GM12892 (cell line): ENCODE measurements around the gene HLA-A.
A peak's percentile ranks its signal among the peaks of the same experiment; 100 is the strongest.

Experiments used
- DNase-seq: peaks from one replicate; pipeline ENCODE4 v3.0.0; 2011; ENCODE audit not compliant: insufficient read length
- FAIRE-seq: peaks from 2 replicates; lab custom pipeline; 2011; peaks lifted over from hg19 to GRCh38; lab: Jason Lieb, UNC
- POLR2A ChIP-seq: IDR thresholded peaks from 2 replicates; pipeline ENCODE4 v1.6.1; 2011; ENCODE audit warnings: low read depth, low read length, control low read depth
- POLR2AphosphoS5 ChIP-seq: IDR thresholded peaks from 2 replicates; pipeline ENCODE4 v1.6.1; 2011; ENCODE audit warnings: low read depth, low read length, control low read depth
- TAF1 ChIP-seq: IDR thresholded peaks from 2 replicates; pipeline ENCODE4 v1.6.1; 2011; ENCODE audit warnings: low read depth, mild to moderate bottlenecking, control low read depth, low read length, borderline replicate concordance

Gene HLA-A

GRCh38 chr6:29938746-29939508 lies 3.4 kb upstream of the HLA-A start:
- TF ChIP-seq POLR2AphosphoS5 (no peak), POLR2A (no peak), TAF1 (no peak)
- DNase-seq = no peak
- FAIRE-seq = no peak

DNA sequence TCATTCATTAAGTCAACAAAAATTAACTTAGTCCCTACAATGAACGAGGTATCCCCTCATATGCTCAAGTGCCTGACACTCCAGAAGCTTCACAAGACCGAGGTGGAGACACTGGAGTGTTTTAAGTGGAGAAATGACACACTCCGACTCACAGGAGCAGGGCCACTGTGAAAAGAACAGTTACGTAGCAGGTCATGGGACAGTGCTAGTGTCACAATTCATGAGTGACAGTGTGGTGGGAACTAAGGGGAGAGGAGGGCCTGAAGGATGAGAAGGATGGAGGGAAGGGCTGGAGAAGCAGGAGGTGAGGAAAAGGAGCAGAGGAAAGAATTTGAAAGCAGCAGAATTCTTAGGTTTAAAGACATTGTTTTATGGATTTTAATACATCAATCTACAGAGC lies 1.3 kb upstream of the HLA-A start:
- FAIRE-seq = peak; percentile 87
- TF ChIP-seq POLR2AphosphoS5 = no peak
- no peak for TF ChIP-seq TAF1
- no peak for TF ChIP-seq POLR2A
- DNase-seq = no peak

GRCh38 chr6:29941471-29941870 lies 861 bp upstream of the HLA-A start:
- peak; percentile 58 for FAIRE-seq
- DNase-seq = no peak
- no peak for TF ChIP-seq TAF1
- TF ChIP-seq POLR2A = no peak
- TF ChIP-seq POLR2AphosphoS5 = no peak

- TF ChIP-seq POLR2A (no peak), POLR2AphosphoS5 (no peak), TAF1 (no peak)
Observed at GRCh38 chr6:29941916-29942274, 437 bp upstream of the HLA-A start.

DNA sequence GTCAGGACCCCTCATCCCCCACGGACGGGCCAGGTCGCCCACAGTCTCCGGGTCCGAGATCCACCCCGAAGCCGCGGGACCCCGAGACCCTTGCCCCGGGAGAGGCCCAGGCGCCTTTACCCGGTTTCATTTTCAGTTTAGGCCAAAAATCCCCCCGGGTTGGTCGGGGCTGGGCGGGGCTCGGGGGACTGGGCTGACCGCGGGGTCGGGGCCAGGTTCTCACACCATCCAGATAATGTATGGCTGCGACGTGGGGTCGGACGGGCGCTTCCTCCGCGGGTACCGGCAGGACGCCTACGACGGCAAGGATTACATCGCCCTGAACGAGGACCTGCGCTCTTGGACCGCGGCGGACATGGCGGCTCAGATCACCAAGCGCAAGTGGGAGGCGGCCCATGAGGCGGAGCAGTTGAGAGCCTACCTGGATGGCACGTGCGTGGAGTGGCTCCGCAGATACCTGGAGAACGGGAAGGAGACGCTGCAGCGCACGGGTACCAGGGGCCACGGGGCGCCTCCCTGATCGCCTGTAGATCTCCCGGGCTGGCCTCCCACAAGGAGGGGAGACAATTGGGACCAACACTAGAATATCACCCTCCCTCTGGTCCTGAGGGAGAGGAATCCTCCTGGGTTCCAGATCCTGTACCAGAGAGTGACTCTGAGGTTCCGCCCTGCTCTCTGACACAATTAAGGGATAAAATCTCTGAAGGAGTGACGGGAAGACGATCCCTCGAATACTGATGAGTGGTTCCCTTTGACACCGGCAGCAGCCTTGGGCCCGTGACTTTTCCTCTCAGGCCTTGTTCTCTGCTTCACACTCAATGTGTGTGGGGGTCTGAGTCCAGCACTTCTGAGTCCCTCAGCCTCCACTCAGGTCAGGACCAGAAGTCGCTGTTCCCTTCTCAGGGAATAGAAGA lies 978 bp downstream of the HLA-A start:
- no peak for DNase-seq
- no peak for FAIRE-seq
- TF ChIP-seq POLR2AphosphoS5 (no peak), TAF1 (no peak), POLR2A (no peak)

More at GRCh38 chr6:29941916-29942274, 437 bp upstream of the HLA-A start:
- DNase-seq (no peak), FAIRE-seq (peak; percentile 38)

DNA sequence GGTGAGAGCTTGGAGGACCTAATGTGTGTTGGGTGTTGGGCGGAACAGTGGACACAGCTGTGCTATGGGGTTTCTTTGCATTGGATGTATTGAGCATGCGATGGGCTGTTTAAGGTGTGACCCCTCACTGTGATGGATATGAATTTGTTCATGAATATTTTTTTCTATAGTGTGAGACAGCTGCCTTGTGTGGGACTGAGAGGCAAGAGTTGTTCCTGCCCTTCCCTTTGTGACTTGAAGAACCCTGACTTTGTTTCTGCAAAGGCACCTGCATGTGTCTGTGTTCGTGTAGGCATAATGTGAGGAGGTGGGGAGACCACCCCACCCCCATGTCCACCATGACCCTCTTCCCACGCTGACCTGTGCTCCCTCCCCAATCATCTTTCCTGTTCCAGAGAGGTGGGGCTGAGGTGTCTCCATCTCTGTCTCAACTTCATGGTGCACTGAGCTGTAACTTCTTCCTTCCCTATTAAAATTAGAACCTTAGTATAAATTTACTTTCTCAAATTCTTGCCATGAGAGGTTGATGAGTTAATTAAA lies 3.0 kb downstream of the HLA-A start:
- FAIRE-seq (no peak), DNase-seq (no peak)
- TF ChIP-seq POLR2AphosphoS5 = peak; percentile 78
- no peak for TF ChIP-seq POLR2A

DNA sequence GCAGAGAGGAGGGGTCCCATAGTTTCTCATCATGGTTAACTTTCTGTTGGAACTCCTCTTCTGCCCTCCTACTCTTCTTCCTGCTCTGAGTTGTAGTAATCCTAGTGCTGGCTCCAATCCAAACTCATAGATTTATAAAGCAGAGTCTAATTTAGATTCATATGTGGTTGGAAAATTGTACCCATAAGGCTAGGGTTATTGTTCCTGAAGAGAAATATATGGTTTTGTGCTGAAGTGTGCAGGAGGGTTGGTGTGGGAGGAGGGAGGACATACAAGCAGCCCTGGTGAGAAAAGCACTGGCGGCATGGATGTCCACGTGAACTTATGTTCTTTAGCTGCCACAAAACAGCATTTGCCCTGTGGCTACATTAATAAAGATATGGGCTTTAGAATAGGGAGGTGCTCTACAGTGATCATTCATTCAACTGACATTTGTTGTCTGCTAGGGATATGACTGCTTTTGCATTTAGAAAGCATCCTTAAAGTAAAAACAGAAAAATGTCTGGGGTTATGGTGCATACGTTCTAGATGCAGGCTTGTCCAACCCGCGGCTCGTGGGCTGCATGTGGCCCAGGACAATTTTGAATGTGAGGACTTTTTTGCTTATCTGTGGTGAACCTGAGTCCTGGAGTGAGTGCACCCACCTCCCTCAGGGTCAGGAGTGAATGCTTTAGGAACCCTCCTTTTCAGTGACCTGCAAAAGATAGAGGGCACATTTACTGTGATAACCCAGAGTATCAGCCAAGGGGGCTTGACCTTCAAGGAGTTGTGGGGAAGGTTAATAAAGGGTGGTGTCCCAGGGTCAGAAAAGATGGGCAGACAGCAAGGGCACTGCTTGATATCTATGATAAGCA lies 4.1 kb downstream of the HLA-A start:
- TF ChIP-seq POLR2AphosphoS5 (no peak), POLR2A (peak; percentile 53)
- no peak for FAIRE-seq
- no peak for DNase-seq

DNA sequence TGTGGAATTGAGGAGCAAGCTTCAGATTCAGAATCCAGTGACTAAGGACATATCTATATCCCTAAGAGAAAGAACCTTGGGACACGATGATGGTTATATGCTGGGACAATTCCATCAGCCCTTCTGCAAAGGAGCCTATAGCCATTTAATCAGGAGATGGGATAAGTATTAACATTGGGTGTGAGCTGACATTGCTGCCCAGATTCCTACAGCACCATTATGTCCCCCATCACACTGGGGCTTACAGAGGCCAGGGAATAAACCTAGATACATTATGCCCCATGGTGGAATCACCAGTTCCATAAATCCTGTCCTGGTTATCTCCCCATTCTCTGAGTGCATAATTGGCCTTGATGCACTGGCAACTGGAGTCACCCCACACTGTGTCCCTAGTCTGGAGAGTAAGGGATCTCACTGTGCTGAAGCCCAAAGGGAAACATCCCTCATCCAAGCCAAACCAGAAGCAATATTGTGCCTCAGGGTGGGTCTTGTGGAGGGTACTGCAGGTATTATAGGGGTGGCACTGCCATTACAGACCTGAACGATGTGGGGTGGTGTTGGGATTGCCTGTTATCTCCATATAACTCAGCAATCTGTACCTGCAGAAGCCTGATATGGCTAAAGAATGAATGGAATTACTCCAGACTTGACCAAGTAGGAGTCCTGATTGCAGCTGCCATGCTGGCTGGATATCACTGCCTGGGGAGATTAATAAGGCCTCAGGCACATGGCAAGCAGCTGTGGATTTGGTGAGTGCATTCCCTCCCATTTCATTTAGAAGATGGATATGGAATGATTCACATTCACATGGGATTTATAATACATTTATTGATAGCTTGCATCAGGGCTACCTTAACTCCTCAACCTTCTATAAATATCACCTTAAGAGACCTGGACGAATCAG lies 5.0 kb downstream of the HLA-A start:
- FAIRE-seq (no peak), DNase-seq (no peak)
- TF ChIP-seq TAF1 (no peak), POLR2AphosphoS5 (peak; percentile 94), POLR2A (peak; percentile 61)

DNA sequence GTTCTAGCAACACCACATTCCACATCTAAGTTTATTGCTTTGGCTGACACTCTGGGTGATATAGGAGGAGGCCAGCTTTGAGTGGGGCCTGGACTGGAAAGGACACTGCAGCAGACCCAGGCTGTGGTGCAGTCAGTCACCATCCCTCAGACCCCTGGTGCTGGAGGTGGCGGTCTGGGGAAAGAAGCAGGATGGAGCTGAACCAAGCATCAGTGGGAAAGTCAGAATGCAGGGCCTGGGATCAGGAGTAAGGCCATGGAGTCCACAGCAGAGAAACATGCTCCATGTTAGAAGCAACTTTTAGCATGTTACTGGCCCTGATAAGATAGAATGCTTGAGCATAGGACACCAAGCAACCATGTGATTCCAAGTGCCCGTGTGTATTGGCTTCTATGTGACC lies 5.9 kb downstream of the HLA-A start:
- no peak for FAIRE-seq
- no peak for TF ChIP-seq TAF1
- no peak for TF ChIP-seq POLR2A
- 0 out of 2 replicates have a peak, but pooled peaks have one; percentile 51 for TF ChIP-seq POLR2AphosphoS5
- no peak for DNase-seq

DNA sequence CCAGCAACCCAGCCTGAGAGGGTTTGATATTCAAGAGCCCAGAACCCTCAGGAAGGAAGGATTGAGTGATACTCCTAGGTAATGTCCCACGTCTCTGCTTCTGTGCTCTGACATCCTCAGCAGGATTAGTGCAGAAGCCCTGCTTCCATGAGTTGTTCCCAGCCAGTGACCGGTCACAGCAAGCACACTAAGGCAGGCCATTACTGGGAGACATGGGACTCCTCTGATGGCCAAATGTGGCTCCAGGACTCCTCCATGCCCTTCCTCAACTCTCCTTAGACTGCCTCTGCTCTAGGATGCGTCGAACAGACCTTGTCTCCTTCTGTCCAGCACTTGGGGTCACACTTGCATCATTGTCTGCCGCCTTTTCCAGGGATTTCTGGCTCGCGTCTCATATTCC lies 7.6 kb downstream of the HLA-A start:
- DNase-seq = no peak
- no peak for FAIRE-seq
- TF ChIP-seq TAF1 (no peak), POLR2AphosphoS5 (no peak), POLR2A (no peak; the same call in 1 of the 2 replicates)
